Loucy (cell line): ENCODE data around the gene ALK.

ENCODE experiments used
- EZH2phosphoT487 ChIP-seq: fragments of 200-600 bp; IDR thresholded peaks from 2 replicates; pipeline ENCODE4 v1.6.1; 2018; ENCODE audit warnings: antibody characterized with exemption, mild to moderate bottlenecking, moderate library complexity, borderline replicate concordance
- TF ChIP-seq, protein P1 (sequence below): fragments of 200-600 bp; sonication (generic); conservative IDR thresholded peaks from 2 replicates; pipeline ENCODE4 v1.5.1; 2014; ENCODE audit warnings: mild to moderate bottlenecking, antibody characterized with exemption, low read length

DNA sequence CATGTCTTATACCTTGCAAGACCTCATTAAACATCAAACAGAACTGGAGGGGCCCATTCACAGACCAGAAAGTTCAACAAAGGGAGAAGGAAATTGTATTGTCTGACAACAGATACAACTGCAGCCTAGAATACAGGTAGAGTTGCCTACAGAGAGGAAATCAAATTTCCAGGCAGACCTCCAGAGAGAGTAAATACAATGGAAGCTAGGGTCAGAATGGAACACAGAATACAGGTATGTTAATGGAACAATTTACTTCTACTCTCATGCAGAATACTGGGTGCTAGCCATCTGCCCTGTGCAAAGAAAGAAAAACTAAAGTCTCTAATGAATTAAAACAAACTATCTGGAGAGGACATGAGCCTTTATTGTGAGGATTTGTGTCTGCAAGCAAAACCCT lies 31.6 kb upstream of the ALK start:
- TF ChIP-seq, protein P1, sequence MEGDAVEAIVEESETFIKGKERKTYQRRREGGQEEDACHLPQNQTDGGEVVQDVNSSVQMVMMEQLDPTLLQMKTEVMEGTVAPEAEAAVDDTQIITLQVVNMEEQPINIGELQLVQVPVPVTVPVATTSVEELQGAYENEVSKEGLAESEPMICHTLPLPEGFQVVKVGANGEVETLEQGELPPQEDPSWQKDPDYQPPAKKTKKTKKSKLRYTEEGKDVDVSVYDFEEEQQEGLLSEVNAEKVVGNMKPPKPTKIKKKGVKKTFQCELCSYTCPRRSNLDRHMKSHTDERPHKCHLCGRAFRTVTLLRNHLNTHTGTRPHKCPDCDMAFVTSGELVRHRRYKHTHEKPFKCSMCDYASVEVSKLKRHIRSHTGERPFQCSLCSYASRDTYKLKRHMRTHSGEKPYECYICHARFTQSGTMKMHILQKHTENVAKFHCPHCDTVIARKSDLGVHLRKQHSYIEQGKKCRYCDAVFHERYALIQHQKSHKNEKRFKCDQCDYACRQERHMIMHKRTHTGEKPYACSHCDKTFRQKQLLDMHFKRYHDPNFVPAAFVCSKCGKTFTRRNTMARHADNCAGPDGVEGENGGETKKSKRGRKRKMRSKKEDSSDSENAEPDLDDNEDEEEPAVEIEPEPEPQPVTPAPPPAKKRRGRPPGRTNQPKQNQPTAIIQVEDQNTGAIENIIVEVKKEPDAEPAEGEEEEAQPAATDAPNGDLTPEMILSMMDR, result no peak
- TF ChIP-seq EZH2phosphoT487, result no peak
